CD4-positive, alpha-beta T cell (primary cell): ENCODE data around the gene C1QC. TPM values are rescaled to one million over a fixed set of nuclear protein-coding genes. Genes with fewer than 3 reads are reported as not detected.

Source experiments
- ATAC-seq: fragments of 200-7000 bp; cut with Tn5 transposase; one replicate; pipeline ENCODE4 v1.10.0; 2022; ENCODE audit warnings: mild to moderate bottlenecking; ENCODE audit not compliant: poor library complexity
- CTCF ChIA-PET: fragments of 350-600 bp; sonication (Branson Sonifier 250); formaldehyde crosslinking; loops from one replicate; lab custom pipeline; 2021; ENCODE audit warnings: antibody characterized with exemption, inconsistent platforms; lab: Charles Lee
- POLR2A ChIA-PET: fragments of 350-600 bp; sonication (Branson Sonifier 250); formaldehyde crosslinking; loops from one replicate; lab custom pipeline; 2021; ENCODE audit warnings: antibody characterized with exemption, inconsistent platforms; lab: Charles Lee
- DNase-seq, 14 experiments: peaks; one replicate each; pipeline ENCODE4 v3.0.0-alpha.2; 2013 to 2020; ENCODE audit warnings: mixed read lengths in 2 of 14
- H3K27ac ChIP-seq, 2 donors: one replicate each; pipeline versions ENCODE4 v1.5.1 to v1.7.0; 2013; ENCODE audit warnings: low read length in 2 of 2, low read depth in 1 of 2, mild to moderate bottlenecking in 1 of 2
- H3K27me3 ChIP-seq, 2 experiments: 1 replicate in 1 of 2; 2 replicates in 1 of 2; pipeline versions ENCODE4 v1.6.1 to v1.7.0; 2013; ENCODE audit warnings: low read length in 2 of 2, control low read depth in 1 of 2, mild to moderate bottlenecking in 1 of 2, moderate library complexity in 1 of 2; ENCODE audit not compliant: insufficient read depth in 2 of 2, control insufficient read depth in 1 of 2
- H3K36me3 ChIP-seq: one replicate; pipeline ENCODE4 v1.6.1; 2013; ENCODE audit warnings: low read length, control low read depth; ENCODE audit not compliant: insufficient read depth
- H3K4me1 ChIP-seq: one replicate; pipeline ENCODE4 v1.6.1; 2013; ENCODE audit warnings: low read length, control low read depth; ENCODE audit not compliant: insufficient read depth
- H3K4me3 ChIP-seq: one replicate; pipeline ENCODE4 v1.5.1; 2013; ENCODE audit warnings: mild to moderate bottlenecking, low read length, moderate library complexity
- H3K9me3 ChIP-seq, 2 experiments: 1 replicate in 1 of 2; 2 replicates in 1 of 2; pipeline versions ENCODE4 v1.6.1 to v1.7.0; 2013; ENCODE audit warnings: low read length in 2 of 2, mild to moderate bottlenecking in 2 of 2, control low read depth in 1 of 2, moderate library complexity in 1 of 2; ENCODE audit not compliant: control insufficient read depth in 1 of 2, insufficient read depth in 1 of 2
- H3K27ac Mint-ChIP-seq: one replicate; pipeline ENCODE4 v1.8.0; 2020; ENCODE audit warnings: mixed read lengths
- H3K27me3 Mint-ChIP-seq: one replicate; pipeline ENCODE4 v1.8.0; 2021; ENCODE audit warnings: mixed read lengths
- H3K36me3 Mint-ChIP-seq: one replicate; pipeline ENCODE4 v1.8.0; 2021; ENCODE audit warnings: low read depth, mixed read lengths
- H3K4me1 Mint-ChIP-seq: one replicate; pipeline ENCODE4 v1.8.0; 2021; ENCODE audit warnings: low read depth, mixed read lengths
- H3K4me3 Mint-ChIP-seq: one replicate; pipeline ENCODE4 v1.8.0; 2020; ENCODE audit warnings: mild to moderate bottlenecking, mixed read lengths
- H3K9me3 Mint-ChIP-seq: one replicate; pipeline ENCODE4 v1.8.0; 2020; ENCODE audit warnings: mixed read lengths
- intact Hi-C, 2 experiments: fragments of 100-400 bp; cut with DNase I in 1 of 2; cut with micrococcal nuclease in 1 of 2; formaldehyde crosslinking; loops; one replicate each; pipeline versions ENCODE4 v1.15.1 to v1.9.0; 2023 to 2025; cut with DNase I, micrococcal nuclease
- total RNA-seq, 174 experiments: library from RNA in 2 of 174; stranded (reverse) in 2 of 174; gene quantifications; one replicate each; pipeline ENCODE4 v1.2.3 and lab custom pipeline; 2021 to 2026
- TF ChIP-seq, protein P1 (sequence below): fragments of 200-600 bp; IDR thresholded peaks from one replicate; pipeline ENCODE4 v1.8.0; 2022; ENCODE audit warnings: antibody characterized with exemption, mild to moderate bottlenecking

C1QC gene
- total RNA-seq, 2 experiments from 2014 or later, result not detected

DNA sequence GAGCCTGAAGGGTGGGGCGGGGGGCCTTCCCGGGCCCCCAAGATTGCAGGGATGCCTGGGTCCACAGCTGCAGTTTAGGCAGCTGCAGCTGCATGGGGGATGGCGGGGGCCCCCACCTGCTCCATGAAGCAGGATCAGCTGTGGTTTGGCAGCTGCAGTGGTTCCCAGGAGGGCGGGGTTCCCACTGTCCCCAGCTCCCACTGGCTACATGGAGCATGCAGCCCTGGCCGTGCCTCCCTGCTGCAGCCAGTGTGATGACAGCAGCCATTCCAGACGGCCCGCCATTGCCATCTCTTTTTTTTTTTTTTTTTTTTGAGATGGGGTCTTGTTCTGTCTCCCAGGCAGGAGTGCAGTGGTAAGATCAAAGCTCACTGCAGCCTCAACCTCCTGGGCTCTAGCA, 8.0 kb upstream of the C1QC start:
- no peak overlapping the region for H3K4me3 ChIP-seq
- ChIA-PET CTCF (no interaction called here), POLR2A (no interaction called here)
- intact Hi-C loops, result no loop called here
- Mint-ChIP-seq H3K27me3 (peaks cover 38% of the 10 kb centered on the region), H3K4me3 (no peak overlapping the region), H3K27ac (no peak overlapping the region), H3K4me1 (no peaks in the 10 kb centered on the region), H3K36me3 (no peaks in the 10 kb centered on the region), H3K9me3 (no peaks in the 10 kb centered on the region)
- no peak for ATAC-seq
- TF ChIP-seq, protein P1, sequence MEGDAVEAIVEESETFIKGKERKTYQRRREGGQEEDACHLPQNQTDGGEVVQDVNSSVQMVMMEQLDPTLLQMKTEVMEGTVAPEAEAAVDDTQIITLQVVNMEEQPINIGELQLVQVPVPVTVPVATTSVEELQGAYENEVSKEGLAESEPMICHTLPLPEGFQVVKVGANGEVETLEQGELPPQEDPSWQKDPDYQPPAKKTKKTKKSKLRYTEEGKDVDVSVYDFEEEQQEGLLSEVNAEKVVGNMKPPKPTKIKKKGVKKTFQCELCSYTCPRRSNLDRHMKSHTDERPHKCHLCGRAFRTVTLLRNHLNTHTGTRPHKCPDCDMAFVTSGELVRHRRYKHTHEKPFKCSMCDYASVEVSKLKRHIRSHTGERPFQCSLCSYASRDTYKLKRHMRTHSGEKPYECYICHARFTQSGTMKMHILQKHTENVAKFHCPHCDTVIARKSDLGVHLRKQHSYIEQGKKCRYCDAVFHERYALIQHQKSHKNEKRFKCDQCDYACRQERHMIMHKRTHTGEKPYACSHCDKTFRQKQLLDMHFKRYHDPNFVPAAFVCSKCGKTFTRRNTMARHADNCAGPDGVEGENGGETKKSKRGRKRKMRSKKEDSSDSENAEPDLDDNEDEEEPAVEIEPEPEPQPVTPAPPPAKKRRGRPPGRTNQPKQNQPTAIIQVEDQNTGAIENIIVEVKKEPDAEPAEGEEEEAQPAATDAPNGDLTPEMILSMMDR, result no peak
- H3K9me3 ChIP-seq, result peaks cover 0 to 18% of the 10 kb centered on the region in 2 experiments
- peaks cover 8 to 9% of the 10 kb centered on the region in 2 experiments for H3K27me3 ChIP-seq
- H3K4me1 ChIP-seq, result no peaks in the 10 kb centered on the region
- no peak overlapping the region for H3K27ac ChIP-seq
- DNase-seq, result no peak
- H3K36me3 ChIP-seq, result no peaks in the 10 kb centered on the region

DNA sequence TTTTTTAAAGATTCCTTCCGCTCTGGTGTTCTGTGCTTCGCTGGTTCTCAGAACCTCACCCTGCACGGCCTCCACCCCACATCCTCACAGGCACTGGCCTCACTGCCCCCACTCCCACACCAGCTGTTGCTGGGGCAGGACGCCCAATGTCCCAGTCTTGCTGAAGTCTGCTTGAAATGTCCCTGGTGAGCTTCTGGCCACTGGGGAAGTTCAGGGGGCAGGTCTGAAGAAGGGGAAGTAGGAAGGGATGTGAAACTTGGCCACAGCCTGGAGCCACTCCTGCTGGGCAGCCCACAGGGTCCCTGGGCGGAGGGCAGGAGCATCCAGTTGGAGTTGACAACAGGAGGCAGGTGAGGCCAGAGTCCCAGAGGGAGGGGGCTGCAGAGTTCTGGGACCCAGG, 7.1 kb upstream of the C1QC start, which contains the start of gene C1QA:
TSS of gene C1QA (plus strand) at position 276 of the 400 bp plus-strand sequence. CDS start 989 bp downstream, outside the sequence.
- TF ChIP-seq, protein P1, result no peak
- Mint-ChIP-seq H3K27ac (no peak within 1 kb of the TSS), H3K36me3 (no peaks in the 10 kb centered on the region), H3K4me3 (no peak within 1 kb of the TSS), H3K9me3 (no peaks in the 10 kb centered on the region), H3K4me1 (no peaks in the 10 kb centered on the region), H3K27me3 (peaks cover 39% of the 10 kb centered on the region)
- CTCF ChIA-PET, result no interaction called here
- peaks cover 8 to 9% of the 10 kb centered on the region in 2 experiments for H3K27me3 ChIP-seq
- ATAC-seq (no peak), DNase-seq (peak in 1 of 14 experiments; percentile 16)
- no peak within 1 kb of the TSS for H3K4me3 ChIP-seq
- H3K4me1 ChIP-seq, result no peaks in the 10 kb centered on the region
- POLR2A ChIA-PET, result interaction anchor here (0.7 kb wide), 1 partner anchor 8 kb away, joined by 3 read pairs; no protein-coding TSS in a partner anchor
- intact Hi-C loops, result no loop called here
- H3K36me3 ChIP-seq, result no peaks in the 10 kb centered on the region
- H3K9me3 ChIP-seq, result peaks cover 0 to 18% of the 10 kb centered on the region in 2 experiments
- no peak within 1 kb of the TSS for H3K27ac ChIP-seq

DNA sequence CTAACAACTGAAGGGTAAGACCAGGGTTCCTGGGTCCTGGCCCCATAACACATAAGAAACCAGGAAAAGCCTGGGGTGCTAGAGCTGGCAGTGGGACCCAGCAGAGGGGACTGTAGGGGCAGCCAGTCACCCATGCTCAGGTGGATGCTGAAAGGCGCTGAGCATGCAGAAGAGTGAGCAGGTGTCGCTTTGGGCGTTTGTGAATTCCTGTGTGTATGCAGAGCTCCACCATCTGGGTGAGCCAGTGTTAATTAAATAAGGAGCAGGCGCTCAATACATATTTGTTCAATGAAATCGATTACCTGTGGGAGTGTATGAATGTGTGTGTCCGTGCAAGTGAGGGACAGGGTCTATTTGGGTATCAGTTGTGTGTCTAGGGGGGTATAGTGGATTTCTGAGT, 6.5 kb upstream of the C1QC start:
- H3K36me3 ChIP-seq, result no peaks in the 10 kb centered on the region
- no peak overlapping the region for H3K27ac ChIP-seq
- H3K4me3 ChIP-seq, result no peak overlapping the region
- Mint-ChIP-seq H3K9me3 (no peaks in the 10 kb centered on the region), H3K27ac (no peak overlapping the region), H3K27me3 (peaks cover 35% of the 10 kb centered on the region), H3K4me3 (no peak overlapping the region), H3K36me3 (no peaks in the 10 kb centered on the region), H3K4me1 (no peaks in the 10 kb centered on the region)
- TF ChIP-seq, protein P1, result no peak
- no peak for DNase-seq
- H3K27me3 ChIP-seq, result peaks cover 7 to 9% of the 10 kb centered on the region in 2 experiments
- ChIA-PET POLR2A (no interaction called here), CTCF (no interaction called here)
- no peak for ATAC-seq
- intact Hi-C loops, result no loop called here
- peaks cover 0 to 18% of the 10 kb centered on the region in 2 experiments for H3K9me3 ChIP-seq
- H3K4me1 ChIP-seq, result peaks cover 4% of the 10 kb centered on the region
